ENCODE measurements around the gene CDH12.

Gene CDH12

GRCh38 chr5:22572941-22573340 lies 280.2 kb downstream of the CDH12 start:
- no peak for ATAC-seq

DNA sequence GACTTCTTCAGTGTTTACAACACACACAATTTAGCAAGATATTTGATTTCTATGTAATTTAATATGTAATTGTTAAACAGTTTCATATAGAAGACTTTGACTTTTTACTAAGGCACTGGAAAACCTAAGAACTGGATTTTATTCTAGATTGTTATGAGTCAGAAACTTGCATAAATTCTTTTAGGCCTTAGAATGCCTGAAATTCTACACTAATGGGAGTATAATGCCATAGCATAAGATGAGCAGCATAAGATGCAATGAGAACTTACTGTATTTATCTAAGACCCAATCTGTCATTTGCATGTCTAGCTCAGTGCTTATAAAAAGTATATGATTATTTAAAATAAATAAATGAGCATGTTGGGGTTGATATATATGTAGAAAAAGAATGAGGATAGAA lies 285.2 kb downstream of the CDH12 start:
- TF ChIP-seq, protein P1, sequence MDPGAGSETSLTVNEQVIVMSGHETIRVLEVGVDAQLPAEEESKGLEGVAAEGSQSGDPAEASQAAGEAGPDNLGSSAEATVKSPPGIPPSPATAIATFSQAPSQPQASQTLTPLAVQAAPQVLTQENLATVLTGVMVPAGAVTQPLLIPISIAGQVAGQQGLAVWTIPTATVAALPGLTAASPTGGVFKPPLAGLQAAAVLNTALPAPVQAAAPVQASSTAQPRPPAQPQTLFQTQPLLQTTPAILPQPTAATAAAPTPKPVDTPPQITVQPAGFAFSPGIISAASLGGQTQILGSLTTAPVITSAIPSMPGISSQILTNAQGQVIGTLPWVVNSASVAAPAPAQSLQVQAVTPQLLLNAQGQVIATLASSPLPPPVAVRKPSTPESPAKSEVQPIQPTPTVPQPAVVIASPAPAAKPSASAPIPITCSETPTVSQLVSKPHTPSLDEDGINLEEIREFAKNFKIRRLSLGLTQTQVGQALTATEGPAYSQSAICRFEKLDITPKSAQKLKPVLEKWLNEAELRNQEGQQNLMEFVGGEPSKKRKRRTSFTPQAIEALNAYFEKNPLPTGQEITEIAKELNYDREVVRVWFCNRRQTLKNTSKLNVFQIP (CRISPR knock-in tag; IDR thresholded peaks at IDR 0.05; ENCODE audit: borderline replicate concordance, low read depth), result no peak
- no peak for ATAC-seq

More at GRCh38 chr5:22572941-22573340, 280.2 kb downstream of the CDH12 start:
- TF ChIP-seq CREB5 (CRISPR knock-in tag; IDR thresholded peaks at IDR 0.05; ENCODE audit: low read depth) (no peak), ZNF70 (CRISPR knock-in tag; IDR thresholded peaks at IDR 0.05) (no peak), OSR1 (CRISPR knock-in tag; IDR thresholded peaks at IDR 0.05) (no peak), GLIS3 (CRISPR knock-in tag; IDR thresholded peaks at IDR 0.05) (no peak)
- TF ChIP-seq, protein P1 (CRISPR knock-in tag; IDR thresholded peaks at IDR 0.05; ENCODE audit: borderline replicate concordance, low read depth), result no peak

DNA sequence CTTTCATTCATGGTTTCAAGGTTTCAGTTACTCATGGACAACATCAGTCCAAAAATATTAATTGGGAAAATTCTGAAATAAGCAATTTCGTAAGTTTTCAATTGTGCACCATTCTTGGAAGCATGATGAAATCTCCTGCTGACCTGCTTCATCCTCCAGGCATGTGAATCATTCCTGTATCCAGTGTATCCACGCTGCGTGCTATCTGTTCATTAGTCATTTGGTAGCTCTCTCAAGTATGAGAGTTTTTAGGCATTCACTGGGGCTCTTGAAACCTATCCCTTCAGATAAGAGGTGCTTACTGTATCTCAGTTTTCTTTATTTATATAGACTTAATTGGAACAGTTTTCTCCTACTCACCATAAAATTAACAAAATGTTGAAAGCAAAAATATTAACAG lies 293.0 kb downstream of the CDH12 start:
- ATAC-seq, result no peak
- TF ChIP-seq, protein P2, sequence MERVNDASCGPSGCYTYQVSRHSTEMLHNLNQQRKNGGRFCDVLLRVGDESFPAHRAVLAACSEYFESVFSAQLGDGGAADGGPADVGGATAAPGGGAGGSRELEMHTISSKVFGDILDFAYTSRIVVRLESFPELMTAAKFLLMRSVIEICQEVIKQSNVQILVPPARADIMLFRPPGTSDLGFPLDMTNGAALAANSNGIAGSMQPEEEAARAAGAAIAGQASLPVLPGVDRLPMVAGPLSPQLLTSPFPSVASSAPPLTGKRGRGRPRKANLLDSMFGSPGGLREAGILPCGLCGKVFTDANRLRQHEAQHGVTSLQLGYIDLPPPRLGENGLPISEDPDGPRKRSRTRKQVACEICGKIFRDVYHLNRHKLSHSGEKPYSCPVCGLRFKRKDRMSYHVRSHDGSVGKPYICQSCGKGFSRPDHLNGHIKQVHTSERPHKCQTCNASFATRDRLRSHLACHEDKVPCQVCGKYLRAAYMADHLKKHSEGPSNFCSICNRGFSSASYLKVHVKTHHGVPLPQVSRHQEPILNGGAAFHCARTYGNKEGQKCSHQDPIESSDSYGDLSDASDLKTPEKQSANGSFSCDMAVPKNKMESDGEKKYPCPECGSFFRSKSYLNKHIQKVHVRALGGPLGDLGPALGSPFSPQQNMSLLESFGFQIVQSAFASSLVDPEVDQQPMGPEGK (CRISPR knock-in tag; IDR thresholded peaks at IDR 0.05; ENCODE audit: borderline replicate concordance), result no peak
- TF ChIP-seq, protein P3, sequence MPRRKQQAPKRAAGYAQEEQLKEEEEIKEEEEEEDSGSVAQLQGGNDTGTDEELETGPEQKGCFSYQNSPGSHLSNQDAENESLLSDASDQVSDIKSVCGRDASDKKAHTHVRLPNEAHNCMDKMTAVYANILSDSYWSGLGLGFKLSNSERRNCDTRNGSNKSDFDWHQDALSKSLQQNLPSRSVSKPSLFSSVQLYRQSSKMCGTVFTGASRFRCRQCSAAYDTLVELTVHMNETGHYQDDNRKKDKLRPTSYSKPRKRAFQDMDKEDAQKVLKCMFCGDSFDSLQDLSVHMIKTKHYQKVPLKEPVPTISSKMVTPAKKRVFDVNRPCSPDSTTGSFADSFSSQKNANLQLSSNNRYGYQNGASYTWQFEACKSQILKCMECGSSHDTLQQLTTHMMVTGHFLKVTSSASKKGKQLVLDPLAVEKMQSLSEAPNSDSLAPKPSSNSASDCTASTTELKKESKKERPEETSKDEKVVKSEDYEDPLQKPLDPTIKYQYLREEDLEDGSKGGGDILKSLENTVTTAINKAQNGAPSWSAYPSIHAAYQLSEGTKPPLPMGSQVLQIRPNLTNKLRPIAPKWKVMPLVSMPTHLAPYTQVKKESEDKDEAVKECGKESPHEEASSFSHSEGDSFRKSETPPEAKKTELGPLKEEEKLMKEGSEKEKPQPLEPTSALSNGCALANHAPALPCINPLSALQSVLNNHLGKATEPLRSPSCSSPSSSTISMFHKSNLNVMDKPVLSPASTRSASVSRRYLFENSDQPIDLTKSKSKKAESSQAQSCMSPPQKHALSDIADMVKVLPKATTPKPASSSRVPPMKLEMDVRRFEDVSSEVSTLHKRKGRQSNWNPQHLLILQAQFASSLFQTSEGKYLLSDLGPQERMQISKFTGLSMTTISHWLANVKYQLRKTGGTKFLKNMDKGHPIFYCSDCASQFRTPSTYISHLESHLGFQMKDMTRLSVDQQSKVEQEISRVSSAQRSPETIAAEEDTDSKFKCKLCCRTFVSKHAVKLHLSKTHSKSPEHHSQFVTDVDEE (CRISPR knock-in tag; IDR thresholded peaks at IDR 0.05), result no peak
- TF ChIP-seq TOX (CRISPR knock-in tag; IDR thresholded peaks at IDR 0.05; ENCODE audit: borderline replicate concordance) (no peak), CREB5 (CRISPR knock-in tag; IDR thresholded peaks at IDR 0.05; ENCODE audit: low read depth) (no peak), TCF4 (CRISPR knock-in tag; IDR thresholded peaks at IDR 0.05; ENCODE audit: borderline replicate concordance) (no peak), OSR1 (CRISPR knock-in tag; IDR thresholded peaks at IDR 0.05) (no peak), ZNF70 (CRISPR knock-in tag; IDR thresholded peaks at IDR 0.05) (no peak), ZNF8 (CRISPR knock-in tag; IDR thresholded peaks at IDR 0.05) (no peak), ZC3H10 (CRISPR knock-in tag; IDR thresholded peaks at IDR 0.05) (no peak), ZFP3 (CRISPR knock-in tag; IDR thresholded peaks at IDR 0.05) (no peak), ESRRG (CRISPR knock-in tag; IDR thresholded peaks at IDR 0.05) (no peak)

- TF ChIP-seq PPARA (CRISPR knock-in tag; IDR thresholded peaks at IDR 0.05; ENCODE audit: borderline replicate concordance) (no peak), ZFP30 (CRISPR knock-in tag; IDR thresholded peaks at IDR 0.05) (no peak), SNAI2 (CRISPR knock-in tag; IDR thresholded peaks at IDR 0.05) (no peak), TCF4 (CRISPR knock-in tag; IDR thresholded peaks at IDR 0.05; ENCODE audit: borderline replicate concordance) (no peak), ZNF8 (CRISPR knock-in tag; IDR thresholded peaks at IDR 0.05) (no peak), TOX (CRISPR knock-in tag; IDR thresholded peaks at IDR 0.05; ENCODE audit: borderline replicate concordance) (no peak)
- ATAC-seq, result no peak
Observed at GRCh38 chr5:22557251-22557650, 295.9 kb downstream of the CDH12 start.
